COR-L47 (cell line): Measurements from ENCODE around the gene GET4.
"Not testable (repeated sequence)": the region's sequence is repeated elsewhere in the genome, so short reads cannot be mapped to it uniquely, and the experiment has no call there.

Experiments
- DNase-seq: peaks from one replicate; lab custom pipeline; 2025; lab: John Stamatoyannopoulos, UW

GET4 gene

DNA sequence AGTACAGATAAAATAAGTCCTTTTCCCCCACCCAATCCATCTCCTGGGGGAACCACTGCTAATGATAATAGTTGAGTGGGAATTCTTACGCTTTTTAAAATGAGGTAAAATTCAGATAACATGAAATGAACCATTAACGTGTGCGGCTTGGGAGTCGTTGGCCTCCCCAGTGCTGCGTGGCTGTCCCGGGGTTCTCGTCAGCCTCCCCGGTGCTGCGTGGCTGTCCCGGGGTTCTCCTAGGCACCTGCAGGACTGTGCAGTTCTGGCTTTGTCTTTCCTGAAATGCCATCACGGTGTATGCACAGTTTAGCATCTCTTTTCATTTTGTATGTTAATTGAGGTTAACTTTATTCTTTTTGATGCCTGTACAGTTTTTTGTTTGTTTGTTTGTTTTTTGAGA is 30.6 kb upstream of the GET4 start:
- no peak for DNase-seq

DNA sequence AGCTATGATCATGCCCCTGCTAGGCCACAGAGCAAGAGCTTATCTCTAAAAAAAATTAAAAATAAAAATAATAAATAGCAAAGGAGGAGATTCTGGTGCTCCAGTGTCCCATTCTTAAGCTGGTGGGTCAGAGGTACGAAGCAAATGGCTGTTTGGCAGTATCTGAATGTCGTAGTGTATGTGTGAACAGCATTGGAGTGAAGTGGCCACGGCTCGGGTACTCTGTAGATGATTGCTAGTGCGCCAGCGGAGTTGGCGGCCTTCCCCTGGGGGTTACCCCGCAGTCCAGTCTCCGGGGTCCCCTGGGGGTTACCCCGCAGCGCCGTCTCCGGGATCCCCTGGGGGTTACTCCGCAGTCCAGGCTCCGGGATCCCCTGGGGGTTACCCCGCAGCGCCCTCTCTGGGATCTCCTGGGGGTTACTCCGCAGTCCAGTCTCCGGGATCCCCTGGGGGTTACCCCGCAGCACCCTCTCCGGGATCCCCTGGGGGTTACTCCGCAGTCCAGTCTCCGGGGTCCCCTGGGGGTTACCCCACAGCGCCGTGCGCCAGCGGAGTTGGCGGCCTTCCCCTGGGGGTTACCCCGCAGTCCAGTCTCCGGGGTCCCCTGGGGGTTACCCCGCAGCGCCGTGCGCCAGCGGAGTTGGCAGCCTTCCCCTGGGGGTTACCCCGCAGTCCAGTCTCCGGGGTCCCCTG is 29.2 kb upstream of the GET4 start:
- not testable (repeated sequence) for DNase-seq

DNA sequence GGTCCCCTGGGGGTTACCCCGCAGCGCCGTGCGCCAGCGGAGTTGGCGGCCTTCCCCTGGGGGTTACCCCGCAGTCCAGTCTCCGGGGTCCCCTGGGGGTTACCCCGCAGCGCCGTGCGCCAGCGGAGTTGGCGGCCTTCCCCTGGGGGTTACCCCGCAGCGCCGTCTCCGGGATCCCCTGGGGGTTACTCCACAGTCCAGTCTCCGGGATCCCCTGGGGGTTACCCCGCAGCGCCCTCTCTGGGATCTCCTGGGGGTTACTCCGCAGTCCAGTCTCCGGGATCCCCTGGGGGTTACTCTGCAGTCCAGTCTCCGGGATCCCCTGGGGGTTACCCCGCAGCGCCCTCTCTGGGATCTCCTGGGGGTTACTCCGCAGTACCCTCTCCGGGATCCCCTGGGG is 28.6 kb upstream of the GET4 start:
- DNase-seq: not testable (repeated sequence)

DNA sequence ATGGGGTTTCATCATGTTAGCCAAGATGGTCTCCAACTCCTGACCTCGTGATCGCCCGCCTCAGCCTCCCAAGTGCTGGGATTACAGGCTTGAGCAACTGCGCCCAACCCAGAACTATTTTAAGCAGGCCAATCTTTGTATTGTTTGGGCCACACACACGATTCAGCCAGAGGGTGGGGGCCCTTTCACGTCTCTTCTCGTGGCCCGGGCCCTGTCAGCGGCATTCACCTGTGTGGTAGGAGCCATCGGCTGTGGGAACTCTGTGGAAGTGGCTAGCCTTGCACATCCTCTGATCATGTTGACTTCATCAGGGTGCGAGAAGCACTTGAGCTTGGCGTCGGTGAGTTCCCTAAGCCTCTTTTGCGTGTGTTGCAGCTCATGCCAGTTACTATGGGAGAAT is 27.2 kb upstream of the GET4 start:
- DNase-seq: no peak

DNA sequence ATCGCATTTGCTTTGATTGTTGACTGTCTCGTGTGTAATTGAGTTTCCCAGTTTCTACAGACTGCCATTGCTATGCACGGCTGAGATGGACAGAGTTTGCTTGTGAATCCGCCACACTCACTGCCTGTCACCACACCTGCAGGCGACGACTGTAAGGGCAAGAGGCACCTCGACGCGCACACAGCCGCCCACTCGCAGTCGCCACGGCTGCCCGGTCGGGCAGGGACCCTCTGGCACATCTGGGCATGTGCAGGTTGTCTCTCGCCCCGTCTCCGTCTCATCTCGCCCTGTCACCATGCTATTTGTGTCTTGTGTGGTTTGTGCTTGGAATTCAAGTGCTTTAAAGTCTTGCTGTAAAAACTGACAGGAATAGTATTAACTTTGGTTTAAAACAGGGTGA is 26.6 kb upstream of the GET4 start:
- no peak for DNase-seq

DNA sequence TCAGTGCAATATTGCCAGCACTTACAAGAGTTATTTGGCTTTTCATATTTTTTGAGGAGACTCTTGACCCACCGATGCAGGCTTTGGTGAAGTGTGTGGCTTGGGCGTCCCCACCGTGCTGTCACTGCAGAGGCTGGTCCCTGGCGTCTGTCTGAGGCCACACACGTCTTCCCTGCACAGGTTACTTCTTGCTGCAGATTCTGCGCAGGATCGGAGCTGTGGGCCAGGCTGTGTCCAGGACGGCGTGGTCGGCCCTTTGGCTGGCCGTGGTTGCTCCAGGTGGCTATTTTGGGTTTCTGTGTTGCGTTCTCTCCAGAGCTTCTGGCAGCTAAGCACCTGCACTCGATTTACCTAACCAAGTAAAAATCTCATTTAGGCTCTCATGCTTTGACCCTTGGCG is 25.1 kb upstream of the GET4 start:
- no peak for DNase-seq

DNA sequence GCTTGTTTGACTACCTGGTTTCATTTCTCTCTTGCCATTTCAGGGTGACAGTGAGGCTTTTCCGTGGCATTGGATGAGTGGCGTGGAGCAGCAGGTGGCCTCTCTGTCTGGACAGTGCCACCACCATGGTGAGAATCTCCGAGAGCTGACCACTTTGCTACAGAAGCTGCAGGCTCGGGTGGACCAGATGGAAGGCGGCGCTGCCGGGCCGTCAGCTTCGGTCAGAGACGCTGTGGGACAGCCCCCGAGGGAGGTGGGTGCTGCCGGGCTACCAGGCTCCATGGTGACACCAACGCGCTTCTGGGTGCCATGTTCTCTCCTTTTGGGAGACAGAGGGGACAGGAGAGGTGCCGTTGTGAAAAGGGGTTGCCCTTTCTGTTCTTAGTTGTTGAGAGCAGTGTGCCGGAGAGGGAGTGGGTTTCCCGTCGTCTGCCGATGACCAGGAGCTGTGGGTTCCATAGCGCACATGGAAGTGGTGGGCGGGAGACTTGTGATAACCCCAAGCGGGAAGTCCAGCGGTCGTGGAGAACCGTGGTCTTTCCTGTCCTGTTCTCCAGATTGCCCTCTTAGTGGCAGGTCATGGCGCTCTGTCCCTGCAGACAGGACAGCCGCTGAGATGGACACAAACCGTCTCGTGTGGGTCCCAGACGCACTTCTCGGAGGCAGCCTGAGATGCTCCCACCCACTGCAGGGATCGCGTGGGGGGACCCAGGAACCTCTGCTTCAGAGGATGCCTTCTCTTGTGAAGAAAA is 22.8 kb upstream of the GET4 start:
- no peak for DNase-seq

DNA sequence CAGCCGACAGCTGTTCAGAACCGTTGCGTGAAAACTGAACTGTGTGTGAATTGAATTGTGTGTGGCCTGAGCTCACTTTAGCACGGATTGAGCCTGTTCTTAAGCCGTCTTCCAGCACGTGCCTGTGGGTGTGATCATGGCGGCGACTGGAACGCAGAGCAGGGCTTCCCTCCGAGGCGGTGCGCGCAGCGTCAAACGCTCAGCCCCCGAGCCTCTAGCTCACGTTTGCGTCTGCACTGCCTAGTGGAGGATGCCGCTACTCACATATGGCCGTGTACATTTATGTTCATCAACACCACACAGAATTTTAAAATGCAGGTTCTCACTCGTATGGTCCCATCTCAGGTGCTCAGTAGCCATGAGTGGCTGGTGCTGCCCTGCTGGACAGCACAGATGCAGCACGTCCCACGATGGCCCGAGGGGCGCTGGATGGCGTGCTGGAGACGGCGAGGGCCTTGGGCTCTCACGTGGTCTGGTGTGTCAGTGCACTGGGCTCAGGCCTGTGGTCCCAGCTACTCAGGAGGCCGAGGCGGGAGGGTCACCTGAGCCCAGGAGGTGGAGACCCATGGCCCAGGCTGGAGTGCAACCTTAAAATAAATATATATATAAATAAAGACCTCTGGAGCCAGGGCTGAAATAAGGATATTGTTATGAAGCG is 22.1 kb upstream of the GET4 start:
- no peak for DNase-seq

DNA sequence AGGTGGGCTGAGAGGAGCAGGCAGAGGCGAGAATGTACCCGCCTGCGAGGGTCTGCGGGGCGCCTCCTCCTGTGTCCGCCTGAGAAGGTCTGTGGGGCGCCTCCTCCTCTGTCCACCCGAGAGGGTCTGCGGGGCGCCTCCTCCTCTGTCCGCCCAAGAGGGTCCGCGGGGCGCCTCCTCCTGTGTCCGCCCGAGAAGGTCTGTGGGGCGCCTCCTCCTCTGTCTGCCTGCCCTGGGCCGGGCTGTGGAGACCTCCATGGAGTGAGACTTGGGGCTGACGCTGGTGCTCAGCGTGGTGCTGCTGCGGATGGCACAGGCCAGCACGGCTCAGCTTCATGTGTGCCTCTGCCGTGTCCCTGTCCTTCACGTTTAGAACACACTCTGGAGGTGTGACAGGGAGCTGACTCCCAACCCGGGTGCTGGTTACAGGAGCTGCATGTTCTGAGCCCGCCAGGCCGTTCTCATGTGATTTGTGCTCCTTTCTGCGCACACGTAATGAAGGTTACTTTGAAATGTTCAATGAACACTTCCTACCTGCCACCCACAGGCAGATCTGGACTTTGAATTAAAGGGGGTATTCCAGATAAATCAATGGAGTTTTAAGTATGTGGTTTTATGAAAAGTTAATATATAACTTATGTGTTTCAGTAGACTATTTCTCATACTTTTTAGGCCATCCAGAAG is 20.5 kb upstream of the GET4 start:
- DNase-seq: no peak

DNA sequence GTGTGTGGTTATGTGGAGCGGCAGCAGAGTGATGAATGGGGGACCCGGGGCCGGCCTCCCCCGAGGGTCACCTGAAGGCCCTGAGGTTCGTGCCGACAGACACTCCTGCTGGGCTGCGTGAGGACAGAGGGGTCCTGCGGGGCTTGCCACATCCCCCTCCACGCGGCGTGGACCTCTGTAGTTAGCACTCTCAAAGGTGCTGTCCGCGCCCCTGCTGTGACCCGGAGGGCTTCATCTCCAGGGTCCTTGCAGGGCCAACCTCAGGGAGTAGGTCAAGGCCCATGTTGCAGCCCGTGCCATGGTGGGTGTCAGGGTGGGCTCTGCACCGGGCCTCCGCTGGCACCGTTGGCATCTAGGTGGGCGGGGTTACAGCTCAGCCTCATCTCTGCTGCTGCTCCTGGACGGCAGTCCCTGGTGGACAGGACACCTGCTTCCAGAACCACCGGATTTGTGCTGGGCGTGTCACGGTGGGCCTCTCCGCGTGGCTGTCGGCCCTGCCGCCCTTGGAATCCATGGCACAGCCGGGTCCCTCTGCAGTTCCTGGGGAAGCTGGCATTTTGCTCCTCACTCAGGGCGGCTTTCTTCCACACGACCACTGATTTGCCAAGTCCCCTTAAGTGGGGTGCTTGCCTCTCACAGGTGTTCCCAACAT is 19.8 kb upstream of the GET4 start:
- no peak for DNase-seq

DNA sequence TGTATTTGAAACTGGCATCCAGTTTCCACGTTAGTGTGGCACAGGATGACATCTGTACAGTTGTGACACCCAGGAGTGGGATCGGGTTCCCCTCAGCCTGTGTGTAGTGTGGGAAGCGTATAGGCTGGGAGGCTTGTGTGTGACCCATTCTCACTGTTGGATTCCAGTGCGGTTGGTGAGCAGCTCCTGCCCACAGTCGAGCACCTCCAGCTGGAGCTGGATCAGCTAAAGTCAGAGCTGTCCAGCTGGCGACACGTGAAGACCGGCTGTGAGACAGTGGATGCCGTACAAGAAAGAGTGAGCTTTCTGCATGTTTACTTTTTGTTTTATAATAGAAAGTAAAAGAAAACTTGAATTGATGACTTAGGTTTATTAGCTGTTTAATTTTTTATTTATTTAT is 18.7 kb upstream of the GET4 start:
- DNase-seq: no peak

DNA sequence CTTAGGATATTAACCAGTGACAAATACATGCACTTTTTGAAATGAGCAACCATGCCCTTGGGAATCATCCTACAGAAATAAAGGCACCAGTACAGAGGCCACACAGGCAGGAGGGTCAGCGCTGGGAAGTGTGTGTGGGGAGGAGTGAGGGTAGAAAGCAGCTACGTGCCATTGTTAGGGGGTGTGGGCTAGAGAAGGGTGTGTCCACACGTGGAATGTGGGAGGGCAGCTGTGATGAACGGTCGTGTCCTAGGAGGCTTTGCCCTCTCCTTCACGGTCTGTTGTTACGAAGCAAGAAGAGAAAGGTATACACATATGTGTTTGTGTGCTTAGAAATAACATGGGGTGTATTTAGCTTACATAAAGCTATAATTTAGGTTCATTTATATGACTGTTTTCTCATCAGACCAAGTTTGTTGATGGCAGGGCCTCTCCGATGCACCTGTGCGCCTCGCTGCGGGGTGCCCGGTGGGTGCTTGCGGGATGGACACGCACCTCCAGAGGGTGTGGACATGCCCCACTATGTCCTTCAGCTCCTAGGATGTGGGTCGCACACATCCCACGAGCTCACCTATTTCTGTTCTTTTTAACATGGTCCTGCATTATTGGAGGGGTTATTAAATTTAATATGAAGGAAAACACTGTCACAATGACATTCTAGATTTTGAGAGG is 16.9 kb upstream of the GET4 start:
- DNase-seq: no peak

DNA sequence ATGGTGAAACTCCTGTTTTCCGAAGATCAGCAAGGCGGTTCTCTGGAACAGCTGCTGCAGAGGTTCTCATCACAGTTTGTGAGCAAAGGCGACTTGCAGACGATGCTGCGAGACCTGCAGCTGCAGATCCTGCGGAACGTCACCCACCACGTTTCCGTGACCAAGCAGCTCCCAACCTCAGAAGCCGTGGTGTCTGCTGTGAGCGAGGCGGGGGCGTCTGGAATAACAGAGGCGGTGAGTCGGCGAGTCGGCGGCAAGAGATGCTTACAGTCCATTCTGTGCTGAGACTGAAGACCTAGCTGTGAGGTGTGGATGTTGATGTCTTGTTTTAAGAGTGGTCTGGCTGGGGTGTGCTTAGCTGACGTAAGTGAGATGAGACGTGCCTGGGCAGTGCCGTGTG is 16.2 kb upstream of the GET4 start:
- no peak for DNase-seq

DNA sequence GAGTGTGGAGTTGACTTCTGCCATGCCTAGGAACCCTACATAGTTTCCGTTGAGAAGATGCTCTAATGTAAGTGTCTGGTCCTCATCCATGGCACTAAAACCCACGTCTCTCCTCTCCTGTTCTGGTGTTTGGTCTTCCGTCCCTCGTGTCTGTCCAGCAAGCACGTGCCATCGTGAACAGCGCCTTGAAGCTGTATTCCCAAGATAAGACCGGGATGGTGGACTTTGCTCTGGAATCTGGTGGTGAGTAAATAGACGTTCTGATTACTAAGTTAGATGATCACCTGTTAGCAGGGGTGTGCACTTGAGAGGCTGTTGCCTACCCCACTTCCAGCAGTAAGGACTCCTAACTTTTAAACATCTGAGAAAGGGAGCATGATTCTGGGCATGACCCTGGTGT is 15.1 kb upstream of the GET4 start:
- no peak for DNase-seq

DNA sequence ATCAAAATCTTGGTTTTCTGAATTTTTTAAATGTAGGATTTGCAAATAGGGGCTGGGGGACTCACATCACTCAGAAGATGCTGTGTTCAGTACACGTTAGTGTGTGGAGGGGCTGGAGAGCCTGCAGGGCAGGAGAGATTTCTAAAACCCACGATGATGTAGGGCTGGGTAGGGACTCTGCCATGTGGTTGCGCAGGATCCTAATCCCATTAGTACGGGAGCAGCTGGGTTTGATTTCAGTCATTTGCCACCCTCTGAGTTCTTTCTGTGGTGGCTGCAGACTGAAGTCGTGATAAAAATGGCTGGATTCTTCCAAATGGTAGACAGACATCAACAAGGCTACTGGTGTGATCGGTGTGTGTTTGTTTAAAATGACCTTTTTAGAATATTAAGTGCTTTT is 14.2 kb upstream of the GET4 start:
- DNase-seq: no peak

DNA sequence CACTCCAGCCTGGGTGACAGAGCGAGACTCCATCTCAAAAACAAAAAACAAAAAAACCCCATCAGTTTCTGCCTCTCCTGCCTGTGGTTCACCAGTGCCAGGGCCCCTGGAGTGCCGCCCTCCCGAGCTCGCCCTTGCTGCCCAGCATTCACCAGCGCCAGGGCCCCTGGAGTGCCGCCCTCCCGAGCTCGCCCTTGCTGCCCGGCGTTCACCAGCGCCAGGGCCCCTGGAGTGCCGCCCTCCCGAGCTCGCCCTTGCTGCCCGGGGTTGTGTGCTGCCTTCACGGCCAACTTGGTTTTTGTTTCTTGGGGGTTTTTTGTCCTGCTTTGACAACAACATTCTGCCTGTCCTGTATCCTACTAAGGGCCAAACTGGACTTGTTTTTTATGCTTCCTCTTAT is 13.2 kb upstream of the GET4 start:
- DNase-seq: no peak

DNA sequence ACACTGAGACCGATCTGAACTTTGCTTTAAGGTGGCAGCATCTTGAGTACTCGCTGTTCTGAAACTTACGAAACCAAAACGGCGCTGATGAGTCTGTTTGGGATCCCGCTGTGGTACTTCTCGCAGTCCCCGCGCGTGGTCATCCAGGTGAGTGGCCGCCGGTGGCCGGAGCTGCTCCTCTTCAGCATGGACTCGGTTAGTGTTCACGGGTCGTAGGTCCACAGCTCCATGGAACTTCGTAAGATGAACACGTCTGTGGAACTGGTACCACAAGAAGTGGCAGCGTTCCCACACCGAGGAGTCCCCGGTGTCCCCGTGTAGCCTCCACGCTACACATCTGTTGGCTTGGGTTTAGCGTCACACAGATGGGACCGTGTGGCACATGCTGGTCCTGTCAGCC is 10.4 kb upstream of the GET4 start:
- DNase-seq: no peak

DNA sequence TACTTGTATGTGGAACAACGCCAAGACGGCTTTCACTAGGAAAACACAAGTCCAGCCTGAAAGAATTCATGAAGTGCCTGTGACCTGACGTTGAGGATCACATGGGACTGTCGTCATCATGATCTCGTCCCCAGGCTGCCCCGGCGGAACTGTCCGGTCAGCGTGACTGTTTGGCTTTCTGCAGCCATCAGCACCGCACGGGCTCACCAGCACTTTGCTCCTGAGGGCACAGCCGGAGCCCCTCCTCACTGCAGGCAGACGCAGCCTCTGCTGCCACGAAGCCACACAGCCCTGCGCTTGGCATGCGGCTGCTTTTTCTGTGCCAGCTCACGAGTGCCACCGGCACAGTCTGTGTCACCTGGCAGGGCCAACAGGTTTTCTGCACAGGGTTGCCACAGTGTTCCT is 9.4 kb upstream of the GET4 start:
- no peak for DNase-seq

DNA sequence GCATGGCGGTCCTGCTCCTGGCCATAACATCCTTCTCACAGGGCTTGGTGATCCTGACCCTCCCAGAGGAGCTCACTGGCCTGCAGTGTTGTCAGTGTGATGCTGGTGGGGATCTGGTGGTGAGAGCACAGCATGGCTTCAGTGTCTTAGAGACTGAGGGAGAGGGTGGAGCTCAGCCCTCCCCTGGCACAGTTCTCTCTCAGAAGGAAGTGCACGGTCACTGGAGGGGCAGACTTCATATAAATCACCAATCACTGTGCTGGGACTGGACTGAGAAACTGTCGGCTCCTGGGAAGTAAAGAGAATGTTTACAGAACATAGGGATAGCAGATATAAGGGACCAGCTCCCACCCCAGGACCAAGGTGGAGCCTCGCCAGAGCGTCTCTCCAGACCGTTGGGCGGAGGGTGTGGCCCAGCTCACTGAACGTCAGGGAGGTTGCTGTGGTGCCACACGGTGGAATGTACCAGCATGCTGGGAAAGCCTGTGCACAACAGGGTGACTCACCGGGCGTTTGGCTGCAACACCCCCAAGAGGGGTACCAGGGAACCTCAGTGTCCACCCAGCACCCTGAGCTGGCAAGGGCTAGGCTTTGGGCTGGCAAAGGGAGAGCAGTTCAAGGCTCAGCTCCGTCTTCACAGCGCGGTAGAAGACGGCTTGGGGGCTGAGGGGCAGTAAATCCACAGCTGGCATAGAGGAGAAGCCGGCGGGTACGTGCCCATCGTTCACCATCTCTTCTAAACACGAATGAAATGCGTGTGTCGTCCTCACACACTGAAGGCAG is 8.8 kb upstream of the GET4 start:
- no peak for DNase-seq

DNA sequence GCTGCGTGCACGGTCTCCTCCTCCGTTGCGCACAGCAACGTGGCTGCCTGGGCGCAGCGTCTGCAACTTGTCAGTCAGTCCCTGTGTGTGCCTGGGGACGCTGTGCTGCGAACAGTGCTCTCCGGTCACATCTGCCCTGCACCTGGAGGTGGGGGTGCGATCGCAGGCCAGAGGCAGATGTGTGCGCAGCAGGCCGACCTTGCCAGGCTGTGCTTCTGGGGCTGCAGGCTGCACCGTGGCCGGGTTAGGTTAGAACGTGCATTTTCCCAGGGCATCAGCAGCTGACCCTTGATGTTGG is 8.2 kb upstream of the GET4 start:
- no peak for DNase-seq

DNA sequence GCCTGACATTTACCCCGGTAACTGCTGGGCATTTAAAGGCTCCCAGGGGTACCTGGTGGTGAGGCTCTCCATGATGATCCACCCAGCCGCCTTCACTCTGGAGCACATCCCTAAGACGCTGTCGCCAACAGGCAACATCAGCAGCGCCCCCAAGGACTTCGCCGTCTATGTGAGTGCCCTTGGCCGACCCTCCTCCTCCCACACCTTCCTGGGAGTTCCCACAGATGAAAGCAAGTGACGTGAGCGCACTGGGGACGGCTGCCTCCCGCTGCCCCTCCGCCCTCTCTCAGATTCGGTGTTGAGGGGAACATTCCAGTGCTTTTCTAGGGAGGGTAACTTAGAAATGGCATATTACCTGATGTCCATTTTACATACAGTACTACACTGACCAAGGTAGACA is 7.0 kb upstream of the GET4 start:
- DNase-seq: no peak
